HEK293 (cell line): ENCODE measurements around the gene LECT2.

ENCODE experiments used
- ATF2 ChIP-seq: fragments of 450-650 bp; formaldehyde crosslinking; IDR thresholded peaks from 2 replicates; pipeline ENCODE4 v1.5.1; 2016; ENCODE audit warnings: missing biosample characterization, missing genetic modification characterization, low read depth
- CTCF ChIP-seq: fragments of 450-650 bp; formaldehyde crosslinking; IDR thresholded peaks from 2 replicates; pipeline ENCODE4 v1.5.1; 2016; ENCODE audit warnings: missing biosample characterization, missing genetic modification characterization
- KLF10 ChIP-seq: fragments of 450-650 bp; IDR thresholded peaks from 2 replicates; pipeline ENCODE4 v1.5.1; 2018; ENCODE audit warnings: missing biosample characterization, mild to moderate bottlenecking, missing genetic modification characterization
- KLF16 ChIP-seq: fragments of 450-650 bp; formaldehyde crosslinking; IDR thresholded peaks from 2 replicates; pipeline ENCODE4 v1.5.1; 2017; ENCODE audit warnings: missing biosample characterization, missing genetic modification characterization
- KLF8 ChIP-seq: fragments of 450-650 bp; formaldehyde crosslinking; IDR thresholded peaks from 2 replicates; pipeline ENCODE4 v1.5.1; 2016; ENCODE audit warnings: missing biosample characterization, missing genetic modification characterization
- SP2 ChIP-seq: fragments of 450-650 bp; formaldehyde crosslinking; IDR thresholded peaks from 2 replicates; pipeline ENCODE4 v1.5.1; 2016; ENCODE audit warnings: missing biosample characterization, missing genetic modification characterization
- WT1 ChIP-seq: fragments of 450-650 bp; formaldehyde crosslinking; IDR thresholded peaks from 2 replicates; pipeline ENCODE4 v1.5.1; 2016; ENCODE audit warnings: missing biosample characterization, missing genetic modification characterization
- ZBTB10 ChIP-seq: fragments of 450-650 bp; formaldehyde crosslinking; IDR thresholded peaks from 2 replicates; pipeline ENCODE4 v1.5.1; 2016; ENCODE audit warnings: missing biosample characterization, missing genetic modification characterization
- ZBTB49 ChIP-seq: fragments of 450-650 bp; formaldehyde crosslinking; IDR thresholded peaks from 2 replicates; pipeline ENCODE4 v1.5.1; 2016; ENCODE audit warnings: missing biosample characterization, missing genetic modification characterization, low read depth
- ZEB2 ChIP-seq: fragments of 450-650 bp; formaldehyde crosslinking; IDR thresholded peaks from 2 replicates; pipeline ENCODE4 v1.5.1; 2016; ENCODE audit warnings: missing biosample characterization, missing genetic modification characterization
- ZFP3 ChIP-seq: fragments of 450-650 bp; formaldehyde crosslinking; IDR thresholded peaks from 2 replicates; pipeline ENCODE4 v1.5.1; 2016; ENCODE audit warnings: low read depth, missing biosample characterization, missing genetic modification characterization
- ZIC2 ChIP-seq: fragments of 450-650 bp; formaldehyde crosslinking; IDR thresholded peaks from 2 replicates; pipeline ENCODE4 v1.5.1; 2016; ENCODE audit warnings: missing biosample characterization, missing genetic modification characterization
- ZNF174 ChIP-seq: fragments of 450-650 bp; formaldehyde crosslinking; IDR thresholded peaks from 2 replicates; pipeline ENCODE4 v1.5.0; 2017; ENCODE audit warnings: missing biosample characterization, mild to moderate bottlenecking, missing genetic modification characterization
- ZNF394 ChIP-seq: fragments of 450-650 bp; formaldehyde crosslinking; IDR thresholded peaks from 2 replicates; pipeline ENCODE4 v1.5.1; 2016; ENCODE audit warnings: missing biosample characterization, missing genetic modification characterization, mild to moderate bottlenecking, moderate library complexity, borderline replicate concordance
- ZNF529 ChIP-seq: fragments of 450-650 bp; formaldehyde crosslinking; IDR thresholded peaks from 2 replicates; pipeline ENCODE4 v1.5.1; 2017; ENCODE audit warnings: missing genetic modification characterization, missing biosample characterization; ENCODE audit not compliant: insufficient replicate concordance
- ZNF530 ChIP-seq: fragments of 450-650 bp; formaldehyde crosslinking; IDR thresholded peaks from 2 replicates; pipeline ENCODE4 v1.5.1; 2016; ENCODE audit warnings: low read depth, missing biosample characterization, missing genetic modification characterization
- ZNF558 ChIP-seq: fragments of 450-650 bp; formaldehyde crosslinking; IDR thresholded peaks from 2 replicates; pipeline ENCODE4 v1.5.1; 2016; ENCODE audit warnings: missing biosample characterization, missing genetic modification characterization
- ZNF624 ChIP-seq: fragments of 450-650 bp; formaldehyde crosslinking; IDR thresholded peaks from 2 replicates; pipeline ENCODE4 v1.5.1; 2017; ENCODE audit warnings: missing biosample characterization, missing genetic modification characterization
- ZNF677 ChIP-seq: fragments of 450-650 bp; IDR thresholded peaks from 2 replicates; pipeline ENCODE4 v1.5.0; 2018; ENCODE audit warnings: missing biosample characterization, mild to moderate bottlenecking, missing genetic modification characterization, moderate library complexity
- ZNF76 ChIP-seq: fragments of 450-650 bp; formaldehyde crosslinking; IDR thresholded peaks from 2 replicates; pipeline ENCODE4; 2016; ENCODE audit warnings: low read depth, missing biosample characterization, missing genetic modification characterization, borderline replicate concordance
- TF ChIP-seq, protein P1 (sequence below): fragments of 450-650 bp; formaldehyde crosslinking; IDR thresholded peaks from 2 replicates; pipeline ENCODE4 v1.5.1; 2017; ENCODE audit warnings: missing biosample characterization, missing genetic modification characterization
- TF ChIP-seq, protein P2 (sequence below): fragments of 450-650 bp; formaldehyde crosslinking; IDR thresholded peaks from 2 replicates; pipeline ENCODE4 v1.5.1; 2017; ENCODE audit warnings: missing biosample characterization, missing genetic modification characterization
- TF ChIP-seq, protein P3 (sequence below): fragments of 450-650 bp; formaldehyde crosslinking; IDR thresholded peaks from 2 replicates; pipeline ENCODE4 v1.5.1; 2017; ENCODE audit warnings: missing biosample characterization, missing genetic modification characterization

The LECT2 gene

GRCh38 chr5:135930029-135930948 is 24.5 kb downstream of the LECT2 start (continued):
- TF ChIP-seq CTCF (peak; percentile 72), KLF16 (tag by site-specific recombination) (no peak), ZBTB10 (tag by site-specific recombination) (peak; percentile 66), ATF2 (tag by site-specific recombination) (no peak), KLF8 (tag by site-specific recombination) (peak; percentile 75; the same call in 1 of the 2 replicates), ZNF394 (tag by site-specific recombination) (peak; percentile 48; the same call in 1 of the 2 replicates), ZNF558 (tag by site-specific recombination) (no peak), ZNF677 (tag by site-specific recombination) (0 out of 2 replicates have a peak, but pooled peaks have one; percentile 13), SP2 (tag by site-specific recombination) (peak; percentile 28; the same call in 1 of the 2 replicates), ZNF529 (tag by site-specific recombination) (no peak), ZNF76 (tag by site-specific recombination) (peak; percentile 19; the same call in 1 of the 2 replicates), ZNF624 (tag by site-specific recombination) (no peak), ZEB2 (tag by site-specific recombination) (peak; percentile 38; the same call in 1 of the 2 replicates), ZFP3 (tag by site-specific recombination) (no peak), ZNF174 (tag by site-specific recombination) (0 out of 2 replicates have a peak, but pooled peaks have one; percentile 35), WT1 (tag by site-specific recombination) (0 out of 2 replicates have a peak, but pooled peaks have one; percentile 26), ZBTB49 (tag by site-specific recombination) (no peak), ZNF530 (no peak), KLF10 (tag by site-specific recombination) (peak; percentile 47; the same call in 1 of the 2 replicates), ZIC2 (peak; percentile 95)
- TF ChIP-seq, protein P1, sequence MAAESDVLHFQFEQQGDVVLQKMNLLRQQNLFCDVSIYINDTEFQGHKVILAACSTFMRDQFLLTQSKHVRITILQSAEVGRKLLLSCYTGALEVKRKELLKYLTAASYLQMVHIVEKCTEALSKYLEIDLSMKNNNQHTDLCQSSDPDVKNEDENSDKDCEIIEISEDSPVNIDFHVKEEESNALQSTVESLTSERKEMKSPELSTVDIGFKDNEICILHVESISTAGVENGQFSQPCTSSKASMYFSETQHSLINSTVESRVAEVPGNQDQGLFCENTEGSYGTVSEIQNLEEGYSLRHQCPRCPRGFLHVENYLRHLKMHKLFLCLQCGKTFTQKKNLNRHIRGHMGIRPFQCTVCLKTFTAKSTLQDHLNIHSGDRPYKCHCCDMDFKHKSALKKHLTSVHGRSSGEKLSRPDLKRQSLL (tag by site-specific recombination), result 0 out of 2 replicates have a peak, but pooled peaks have one; percentile 40
- TF ChIP-seq, protein P2, sequence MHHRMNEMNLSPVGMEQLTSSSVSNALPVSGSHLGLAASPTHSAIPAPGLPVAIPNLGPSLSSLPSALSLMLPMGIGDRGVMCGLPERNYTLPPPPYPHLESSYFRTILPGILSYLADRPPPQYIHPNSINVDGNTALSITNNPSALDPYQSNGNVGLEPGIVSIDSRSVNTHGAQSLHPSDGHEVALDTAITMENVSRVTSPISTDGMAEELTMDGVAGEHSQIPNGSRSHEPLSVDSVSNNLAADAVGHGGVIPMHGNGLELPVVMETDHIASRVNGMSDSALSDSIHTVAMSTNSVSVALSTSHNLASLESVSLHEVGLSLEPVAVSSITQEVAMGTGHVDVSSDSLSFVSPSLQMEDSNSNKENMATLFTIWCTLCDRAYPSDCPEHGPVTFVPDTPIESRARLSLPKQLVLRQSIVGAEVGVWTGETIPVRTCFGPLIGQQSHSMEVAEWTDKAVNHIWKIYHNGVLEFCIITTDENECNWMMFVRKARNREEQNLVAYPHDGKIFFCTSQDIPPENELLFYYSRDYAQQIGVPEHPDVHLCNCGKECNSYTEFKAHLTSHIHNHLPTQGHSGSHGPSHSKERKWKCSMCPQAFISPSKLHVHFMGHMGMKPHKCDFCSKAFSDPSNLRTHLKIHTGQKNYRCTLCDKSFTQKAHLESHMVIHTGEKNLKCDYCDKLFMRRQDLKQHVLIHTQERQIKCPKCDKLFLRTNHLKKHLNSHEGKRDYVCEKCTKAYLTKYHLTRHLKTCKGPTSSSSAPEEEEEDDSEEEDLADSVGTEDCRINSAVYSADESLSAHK (tag by site-specific recombination), result no peak
- TF ChIP-seq, protein P3, sequence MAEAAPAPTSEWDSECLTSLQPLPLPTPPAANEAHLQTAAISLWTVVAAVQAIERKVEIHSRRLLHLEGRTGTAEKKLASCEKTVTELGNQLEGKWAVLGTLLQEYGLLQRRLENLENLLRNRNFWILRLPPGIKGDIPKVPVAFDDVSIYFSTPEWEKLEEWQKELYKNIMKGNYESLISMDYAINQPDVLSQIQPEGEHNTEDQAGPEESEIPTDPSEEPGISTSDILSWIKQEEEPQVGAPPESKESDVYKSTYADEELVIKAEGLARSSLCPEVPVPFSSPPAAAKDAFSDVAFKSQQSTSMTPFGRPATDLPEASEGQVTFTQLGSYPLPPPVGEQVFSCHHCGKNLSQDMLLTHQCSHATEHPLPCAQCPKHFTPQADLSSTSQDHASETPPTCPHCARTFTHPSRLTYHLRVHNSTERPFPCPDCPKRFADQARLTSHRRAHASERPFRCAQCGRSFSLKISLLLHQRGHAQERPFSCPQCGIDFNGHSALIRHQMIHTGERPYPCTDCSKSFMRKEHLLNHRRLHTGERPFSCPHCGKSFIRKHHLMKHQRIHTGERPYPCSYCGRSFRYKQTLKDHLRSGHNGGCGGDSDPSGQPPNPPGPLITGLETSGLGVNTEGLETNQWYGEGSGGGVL, result peak; percentile 61
